CD4-positive, alpha-beta T cell treated with Interleukin-17A for 4 hours (primary cell): ENCODE data around the gene ODAD3.
"Not testable (repeated sequence)": the region's sequence is repeated elsewhere in the genome, so short reads cannot be mapped to it uniquely, and the experiment has no call there.

Experiments
- DNase-seq: peaks from one replicate; pipeline ENCODE4 v3.0.0-alpha.2; 2020; ENCODE audit warnings: mixed read lengths

Gene ODAD3

GRCh38 chr19:11435057-11435832 is at the start of gene ODAD3, which contains the start of gene PRKCSH:
TSS of gene ODAD3 (minus strand) at chr19:11435121. CDS start at chr19:11435016, 105 bp downstream.
TSS of gene PRKCSH (plus strand) at chr19:11435635. CDS start at chr19:11436118, 483 bp downstream.
- DNase-seq, result peak; percentile 99

- no peak for DNase-seq
These were observed 48.6 kb upstream of the ODAD3 start for GRCh38 chr19:11483366-11484111.

GRCh38 chr19:11482384-11483050 is 47.6 kb upstream of the ODAD3 start:
- peak; percentile 86 for DNase-seq

- DNase-seq, result peak; percentile 63
These were observed 46.8 kb upstream of the ODAD3 start for GRCh38 chr19:11481534-11482383.

GRCh38 chr19:11480715-11481533 is 46.0 kb upstream of the ODAD3 start, which contains the start of gene ELAVL3:
TSS of gene ELAVL3 (minus strand) at chr19:11481046. CDS start at chr19:11480608, 438 bp downstream.
- DNase-seq, result no peak

- DNase-seq, result no peak
These were observed 45.2 kb upstream of the ODAD3 start for GRCh38 chr19:11479898-11480714.

- no peak for DNase-seq
These were observed 44.4 kb upstream of the ODAD3 start for GRCh38 chr19:11479090-11479897.

- DNase-seq, result no peak
These were observed 43.5 kb upstream of the ODAD3 start for GRCh38 chr19:11478167-11479089.

- no peak for DNase-seq
These were observed 40.9 kb upstream of the ODAD3 start for GRCh38 chr19:11475861-11476260.

- not testable (repeated sequence) for DNase-seq
These were observed 40.4 kb upstream of the ODAD3 start for GRCh38 chr19:11475343-11475742.

- no peak for DNase-seq
These were observed 38.8 kb upstream of the ODAD3 start for GRCh38 chr19:11473725-11474124.

- DNase-seq, result not testable (repeated sequence)
These were observed 33.4 kb upstream of the ODAD3 start for GRCh38 chr19:11468266-11468845.

- DNase-seq, result no peak
These were observed 30.7 kb upstream of the ODAD3 start for GRCh38 chr19:11465600-11465999.

- no peak for DNase-seq
These were observed 29.7 kb upstream of the ODAD3 start for GRCh38 chr19:11464333-11465265.

- DNase-seq, result no peak
These were observed 28.5 kb upstream of the ODAD3 start for GRCh38 chr19:11463391-11463790.

GRCh38 chr19:11461453-11461852 is 26.5 kb upstream of the ODAD3 start:
- no peak for DNase-seq

- DNase-seq, result peak; percentile 24
These were observed 25.3 kb upstream of the ODAD3 start for GRCh38 chr19:11460207-11460606.
